GM18951 (cell line): ENCODE measurements around the gene BTBD9.

Source experiments
- POLR2A ChIP-seq: IDR thresholded peaks from 4 replicates; pipeline ENCODE4 v1.6.1; 2011; ENCODE audit warnings: mild to moderate bottlenecking; ENCODE audit not compliant: insufficient read length, insufficient read depth; ENCODE audit errors: extremely low read depth
- in situ Hi-C: fragments of 300-500 bp; cut with MboI; formaldehyde crosslinking; loops from one replicate; pipeline ENCODE4 v1.12.0; 2022; ENCODE audit warnings: low sequenced_read_pairs, mixed read lengths, inconsistent platforms; ENCODE audit not compliant: unreplicated experiment

BTBD9 gene

GRCh38 chr6:38404355-38404754 is 235.4 kb downstream of the BTBD9 start:
- no peak for TF ChIP-seq POLR2A

GRCh38 chr6:38403548-38403947 is 236.2 kb downstream of the BTBD9 start:
- TF ChIP-seq POLR2A, result no peak

More at GRCh38 chr6:38404355-38404754, 235.4 kb downstream of the BTBD9 start:
- in situ Hi-C loops, result no loop called here

GRCh38 chr6:38400764-38401163 is 239.0 kb downstream of the BTBD9 start:
- TF ChIP-seq POLR2A, result no peak
- in situ Hi-C loops, result no loop called here

More at GRCh38 chr6:38403548-38403947, 236.2 kb downstream of the BTBD9 start:
- in situ Hi-C loops, result no loop called here

- no peak for TF ChIP-seq POLR2A
- in situ Hi-C loops, result no loop called here
Observed at GRCh38 chr6:38400101-38400500, 239.6 kb downstream of the BTBD9 start.

- TF ChIP-seq POLR2A, result no peak
- in situ Hi-C loops, result no loop called here
Observed at GRCh38 chr6:38396209-38396608, 243.5 kb downstream of the BTBD9 start.

- in situ Hi-C loops, result no loop called here
Observed at GRCh38 chr6:38393986-38394385, 245.7 kb downstream of the BTBD9 start.

GRCh38 chr6:38391626-38392579 is 247.8 kb downstream of the BTBD9 start:
- TF ChIP-seq POLR2A, result no peak
- in situ Hi-C loops, result no loop called here

More at GRCh38 chr6:38393986-38394385, 245.7 kb downstream of the BTBD9 start:
- TF ChIP-seq POLR2A, result no peak

- no peak for TF ChIP-seq POLR2A
- in situ Hi-C loops, result no loop called here
Observed at GRCh38 chr6:38391206-38391605, 248.5 kb downstream of the BTBD9 start.

GRCh38 chr6:38389875-38390274 is 249.9 kb downstream of the BTBD9 start:
- in situ Hi-C loops, result no loop called here
- no peak for TF ChIP-seq POLR2A

GRCh38 chr6:38387971-38388370 is 251.8 kb downstream of the BTBD9 start:
- TF ChIP-seq POLR2A, result no peak
- in situ Hi-C loops, result no loop called here

- in situ Hi-C loops, result no loop called here
Observed at GRCh38 chr6:38387461-38387860, 252.3 kb downstream of the BTBD9 start.

GRCh38 chr6:38378801-38379200 is 260.9 kb downstream of the BTBD9 start:
- in situ Hi-C loops, result no loop called here
- no peak for TF ChIP-seq POLR2A

More at GRCh38 chr6:38387461-38387860, 252.3 kb downstream of the BTBD9 start:
- TF ChIP-seq POLR2A, result no peak

GRCh38 chr6:38375937-38376336 is 263.8 kb downstream of the BTBD9 start:
- no peak for TF ChIP-seq POLR2A
- in situ Hi-C loops, result no loop called here

- TF ChIP-seq POLR2A, result no peak
- in situ Hi-C loops, result no loop called here
Observed at GRCh38 chr6:38375341-38375740, 264.4 kb downstream of the BTBD9 start.
